ENCODE data around the gene MINDY4. TPM values are rescaled to one million over a fixed set of nuclear protein-coding genes. Genes with fewer than 3 reads are reported as not detected.

The MINDY4 gene
- total RNA-seq, 1 donor from 2014 or later, result 6.3 TPM

- Mint-ChIP-seq H3K4me1 (ENCODE audit: low read depth) (peaks cover 4% of the 10 kb centered on the region), H3K4me3 (ENCODE audit: unreplicated experiment) (no peak overlapping the region), H3K27ac (ENCODE audit: unreplicated experiment) (no peak overlapping the region), H3K27me3 (ENCODE audit: low read depth) (peaks cover 50% of the 10 kb centered on the region), H3K36me3 (ENCODE audit: low read depth) (no peaks in the 10 kb centered on the region), H3K9me3 (ENCODE audit: low read depth) (peaks cover 5% of the 10 kb centered on the region)
- no peak for DNase-seq (ENCODE audit: low spot score)
- TF ChIP-seq CTCF (IDR thresholded peaks at IDR 0.05), result no peak
These were observed 39.6 kb upstream of the MINDY4 start for GRCh38 chr7:30731581-30731980.

GRCh38 chr7:30732606-30733005 is 38.6 kb upstream of the MINDY4 start:
- no peak overlapping the region for H3K27ac Mint-ChIP-seq (ENCODE audit: unreplicated experiment)
- H3K36me3 Mint-ChIP-seq (ENCODE audit: low read depth), result no peaks in the 10 kb centered on the region
- H3K4me3 Mint-ChIP-seq (ENCODE audit: unreplicated experiment), result no peak overlapping the region
- H3K4me1 Mint-ChIP-seq (ENCODE audit: low read depth), result peaks cover 4% of the 10 kb centered on the region
- H3K27me3 Mint-ChIP-seq (ENCODE audit: low read depth), result peaks cover 55% of the 10 kb centered on the region
- no peak for TF ChIP-seq CTCF (IDR thresholded peaks at IDR 0.05)
- H3K9me3 Mint-ChIP-seq (ENCODE audit: low read depth), result peaks cover 5% of the 10 kb centered on the region
- no peak for DNase-seq (ENCODE audit: low spot score)

GRCh38 chr7:30733216-30733615 is 38.0 kb upstream of the MINDY4 start:
- H3K36me3 Mint-ChIP-seq (ENCODE audit: low read depth), result no peaks in the 10 kb centered on the region
- H3K27ac Mint-ChIP-seq (ENCODE audit: unreplicated experiment), result no peak overlapping the region
- peaks cover 5% of the 10 kb centered on the region for H3K9me3 Mint-ChIP-seq (ENCODE audit: low read depth)
- peaks cover 56% of the 10 kb centered on the region for H3K27me3 Mint-ChIP-seq (ENCODE audit: low read depth)
- H3K4me3 Mint-ChIP-seq (ENCODE audit: unreplicated experiment), result no peak overlapping the region
- peaks cover 4% of the 10 kb centered on the region for H3K4me1 Mint-ChIP-seq (ENCODE audit: low read depth)
- DNase-seq (ENCODE audit: low spot score), result no peak
- no peak for TF ChIP-seq CTCF (IDR thresholded peaks at IDR 0.05)

GRCh38 chr7:30733691-30734090 is 37.5 kb upstream of the MINDY4 start:
- peaks cover 58% of the 10 kb centered on the region for H3K27me3 Mint-ChIP-seq (ENCODE audit: low read depth)
- H3K27ac Mint-ChIP-seq (ENCODE audit: unreplicated experiment), result no peak overlapping the region
- peaks cover 5% of the 10 kb centered on the region for H3K9me3 Mint-ChIP-seq (ENCODE audit: low read depth)
- no peak for DNase-seq (ENCODE audit: low spot score)
- H3K4me1 Mint-ChIP-seq (ENCODE audit: low read depth), result peaks cover 4% of the 10 kb centered on the region
- H3K4me3 Mint-ChIP-seq (ENCODE audit: unreplicated experiment), result no peak overlapping the region
- H3K36me3 Mint-ChIP-seq (ENCODE audit: low read depth), result no peaks in the 10 kb centered on the region
- no peak for TF ChIP-seq CTCF (IDR thresholded peaks at IDR 0.05)

GRCh38 chr7:30734497-30734896 is 36.7 kb upstream of the MINDY4 start:
- peaks cover 4% of the 10 kb centered on the region for H3K4me1 Mint-ChIP-seq (ENCODE audit: low read depth)
- H3K27ac Mint-ChIP-seq (ENCODE audit: unreplicated experiment), result no peak overlapping the region
- no peak for TF ChIP-seq CTCF (IDR thresholded peaks at IDR 0.05)
- H3K9me3 Mint-ChIP-seq (ENCODE audit: low read depth), result peaks cover 5% of the 10 kb centered on the region
- H3K4me3 Mint-ChIP-seq (ENCODE audit: unreplicated experiment), result no peak overlapping the region
- no peak for DNase-seq (ENCODE audit: low spot score)
- peaks cover 52% of the 10 kb centered on the region for H3K27me3 Mint-ChIP-seq (ENCODE audit: low read depth)
- no peaks in the 10 kb centered on the region for H3K36me3 Mint-ChIP-seq (ENCODE audit: low read depth)

Measured in chondrocyte (in vitro differentiated cells).